RCC 7860 (cell line): Measurements from ENCODE around the gene HLA-DRB1.
"Not testable (repeated sequence)": the region's sequence is repeated elsewhere in the genome, so short reads cannot be mapped to it uniquely, and the experiment has no call there.

Experiments
- DNase-seq: peaks from one replicate; pipeline ENCODE4 v3.0.0-alpha.2; 2015; ENCODE audit warnings: low spot score
- FAIRE-seq: peaks from 2 replicates; lab custom pipeline; 2012; peaks lifted over from hg19 to GRCh38; lab: Jason Lieb, UNC

HLA-DRB1 gene

GRCh38 chr6:32609731-32610640 lies 20.3 kb upstream of the HLA-DRB1 start:
- DNase-seq (peak; percentile 91), FAIRE-seq (peak; percentile 91)

- DNase-seq (no peak), FAIRE-seq (no peak)
These were observed 19.7 kb upstream of the HLA-DRB1 start for GRCh38 chr6:32609391-32609730.

GRCh38 chr6:32608362-32608761 lies 18.7 kb upstream of the HLA-DRB1 start:
- FAIRE-seq (no peak), DNase-seq (no peak)

- no peak for FAIRE-seq
- no peak for DNase-seq
These were observed 18.3 kb upstream of the HLA-DRB1 start for GRCh38 chr6:32607988-32608298.

- FAIRE-seq (no peak), DNase-seq (no peak)
These were observed 17.8 kb upstream of the HLA-DRB1 start for GRCh38 chr6:32607263-32607987.

- no peak for DNase-seq
- no peak for FAIRE-seq
These were observed 14.8 kb upstream of the HLA-DRB1 start for GRCh38 chr6:32604434-32604877.

GRCh38 chr6:32603888-32604287 lies 14.2 kb upstream of the HLA-DRB1 start:
- DNase-seq, result no peak
- no peak for FAIRE-seq

- no peak for DNase-seq
- FAIRE-seq, result no peak
These were observed 13.6 kb upstream of the HLA-DRB1 start for GRCh38 chr6:32603222-32603621.

- FAIRE-seq (no peak), DNase-seq (no peak)
These were observed 12.7 kb upstream of the HLA-DRB1 start for GRCh38 chr6:32602383-32602782.

- DNase-seq (no peak), FAIRE-seq (no peak)
These were observed 7.4 kb upstream of the HLA-DRB1 start for GRCh38 chr6:32597024-32597423.

- FAIRE-seq, DNase-seq: not testable (repeated sequence)
These were observed 1.1 kb upstream of the HLA-DRB1 start for GRCh38 chr6:32590713-32591112.

- FAIRE-seq (no peak), DNase-seq (no peak)
These were observed 1.5 kb downstream of the HLA-DRB1 start for GRCh38 chr6:32588156-32588555.

GRCh38 chr6:32583527-32583898 lies 6.1 kb downstream of the HLA-DRB1 start:
- no peak for FAIRE-seq
- no peak for DNase-seq

- no peak for DNase-seq
These were observed 8.1 kb downstream of the HLA-DRB1 start for GRCh38 chr6:32581315-32582095.

GRCh38 chr6:32580593-32580992 lies 9.1 kb downstream of the HLA-DRB1 start:
- DNase-seq (no peak), FAIRE-seq (no peak)

More at GRCh38 chr6:32581315-32582095, 8.1 kb downstream of the HLA-DRB1 start:
- no peak for FAIRE-seq

GRCh38 chr6:32578962-32579361 lies 10.7 kb downstream of the HLA-DRB1 start:
- no peak for FAIRE-seq
- no peak for DNase-seq

- FAIRE-seq, result not testable (repeated sequence)
These were observed 12.2 kb downstream of the HLA-DRB1 start for GRCh38 chr6:32577493-32577892.

GRCh38 chr6:32576250-32576649 lies 13.4 kb downstream of the HLA-DRB1 start:
- FAIRE-seq (no peak), DNase-seq (no peak)

More at GRCh38 chr6:32577493-32577892, 12.2 kb downstream of the HLA-DRB1 start:
- not testable (repeated sequence) for DNase-seq

- FAIRE-seq (no peak), DNase-seq (no peak)
These were observed 19.2 kb downstream of the HLA-DRB1 start for GRCh38 chr6:32570363-32570905.

- no peak for DNase-seq
- FAIRE-seq, result no peak
These were observed 21.1 kb downstream of the HLA-DRB1 start for GRCh38 chr6:32568561-32568960.

- DNase-seq (no peak), FAIRE-seq (no peak)
These were observed 22.7 kb downstream of the HLA-DRB1 start for GRCh38 chr6:32566957-32567356.
